ENCODE results near the gene PLA1A.
A peak's percentile ranks its signal among the peaks of the same experiment; 100 is the strongest.
"Not testable (repeated sequence)": the region's sequence is repeated elsewhere in the genome, so short reads cannot be mapped to it uniquely, and the experiment has no call there.

PLA1A gene

GRCh38 chr3:119579366-119580066, 18.2 kb upstream of the PLA1A start, which contains the start of gene ADPRH:
TSS of gene ADPRH (plus strand) at chr3:119579492. CDS start at chr3:119582170, 2,678 bp downstream.
- peak; percentile 44 for DNase-seq

GRCh38 chr3:119580067-119580760, 17.5 kb upstream of the PLA1A start:
- no peak for DNase-seq

GRCh38 chr3:119582178-119582577, 15.5 kb upstream of the PLA1A start:
- no peak for DNase-seq

- DNase-seq = no peak
These were observed 12.5 kb upstream of the PLA1A start for GRCh38 chr3:119585208-119585607.

GRCh38 chr3:119585856-119586570, 11.7 kb upstream of the PLA1A start:
- DNase-seq = no peak

GRCh38 chr3:119586733-119587172, 10.9 kb upstream of the PLA1A start:
- DNase-seq = no peak

- DNase-seq = no peak
These were observed 9.6 kb upstream of the PLA1A start for GRCh38 chr3:119588112-119588511.

GRCh38 chr3:119589102-119589773, 8.4 kb upstream of the PLA1A start:
- DNase-seq = no peak

- DNase-seq = no peak
These were observed 7.0 kb upstream of the PLA1A start for GRCh38 chr3:119590706-119591105.

GRCh38 chr3:119592861-119593260, 4.8 kb upstream of the PLA1A start:
- no peak for DNase-seq

- DNase-seq = no peak
These were observed 3.6 kb upstream of the PLA1A start for GRCh38 chr3:119594066-119594465.

GRCh38 chr3:119594929-119595328, 2.8 kb upstream of the PLA1A start:
- DNase-seq = not testable (repeated sequence)

- no peak for DNase-seq
These were observed 1.9 kb upstream of the PLA1A start for GRCh38 chr3:119595639-119596334.

GRCh38 chr3:119596398-119596797, 1.3 kb upstream of the PLA1A start:
- DNase-seq = no peak

- no peak for DNase-seq
These were observed 869 bp downstream of the PLA1A start for GRCh38 chr3:119598410-119599098.

- no peak for DNase-seq
These were observed 2.0 kb downstream of the PLA1A start for GRCh38 chr3:119599558-119600174.

- no peak for DNase-seq
These were observed 3.0 kb downstream of the PLA1A start for GRCh38 chr3:119600732-119601131.

GRCh38 chr3:119601154-119601553, 3.5 kb downstream of the PLA1A start:
- no peak for DNase-seq

GRCh38 chr3:119602676-119603075, 5.0 kb downstream of the PLA1A start:
- no peak for DNase-seq

- no peak for DNase-seq
These were observed 7.2 kb downstream of the PLA1A start for GRCh38 chr3:119604878-119605277.

GRCh38 chr3:119608405-119609000, 10.8 kb downstream of the PLA1A start:
- no peak for DNase-seq

Measured in GOT3 (cell line).